ENCODE results near the gene PER1. TPM values are rescaled to one million over a fixed set of nuclear protein-coding genes. Genes with fewer than 3 reads are reported as not detected.
A peak's percentile ranks its signal among the peaks of the same experiment; 100 is the strongest.

Gene PER1
- total RNA-seq, 1 experiment from 2014 or later = 25.0 TPM

DNA sequence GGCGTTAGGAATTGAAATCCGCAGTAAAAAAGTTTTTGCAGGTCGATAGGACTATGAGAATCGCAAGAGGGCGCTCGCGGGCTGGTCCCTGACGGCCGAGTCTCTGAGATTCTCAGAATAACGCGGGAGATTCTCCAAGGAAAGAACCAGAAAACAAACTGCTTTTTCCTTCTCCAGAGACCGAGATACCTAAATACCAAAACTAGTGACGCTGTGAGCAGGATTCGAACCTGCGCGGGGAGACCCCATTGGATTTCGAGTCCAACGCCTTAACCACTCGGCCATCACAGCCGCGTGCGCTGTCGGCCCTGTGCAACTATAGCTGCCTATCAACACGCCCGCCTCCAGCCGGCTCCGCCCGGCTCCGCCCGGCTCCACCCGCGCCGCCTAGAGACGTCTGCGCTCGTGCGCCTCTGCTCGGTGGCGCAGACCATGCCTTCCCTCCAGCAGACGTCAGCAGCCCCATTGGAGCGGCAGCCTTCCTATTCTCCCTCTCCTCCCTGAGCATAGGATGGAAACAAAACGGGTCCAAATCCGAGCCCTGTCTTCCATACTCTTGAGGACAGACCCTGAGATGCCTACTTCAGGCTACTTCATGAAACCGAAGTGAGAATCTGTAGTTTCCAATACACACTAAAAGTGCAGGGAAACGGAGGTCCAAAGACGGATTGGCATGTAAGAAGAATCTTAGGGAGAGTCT lies 13.4 kb downstream of the PER1 start:
- H3K36me3 ChIP-seq (ENCODE audit: low read depth, low read length) = no peaks in the 10 kb centered on the region
- intact Hi-C loops (cut with micrococcal nuclease) = loop anchor here (1.0 to 5.0 kb wide), 5 partner anchors 9 to 83 kb away; no protein-coding TSS in a partner anchor
- POLR2A ChIA-PET (ENCODE audit: unreplicated experiment) = interaction anchor here (0.5 kb wide), 1 partner anchor 238 kb away, joined by 3 read pairs; the partner anchor contains the start of gene KRABD2
- CTCF ChIA-PET = interaction anchor here (1.0 kb wide), 1 partner anchor 20 kb away, joined by 7 read pairs; no protein-coding TSS in a partner anchor
- H2AFZ ChIP-seq (ENCODE audit: low read length) = peak overlapping the region; percentile 54
- H3K4me1 ChIP-seq (ENCODE audit: insufficient read depth, low read length) = peaks cover 6% of the 10 kb centered on the region
- peak overlapping the region; percentile 77 for H3K4me3 ChIP-seq (ENCODE audit: low read length)
- H3K9me2 ChIP-seq (replicated peaks; ENCODE audit: low read length) = no peaks in the 10 kb centered on the region
- no peaks in the 10 kb centered on the region for H4K20me1 ChIP-seq (ENCODE audit: low read length)
- no peaks in the 10 kb centered on the region for H3K27me3 ChIP-seq (ENCODE audit: low read length)
- H3K9me3 ChIP-seq (ENCODE audit: low read length) = no peaks in the 10 kb centered on the region
- H3K27ac ChIP-seq (ENCODE audit: low read length) = peak overlapping the region; percentile 75
- peak; percentile 90 for ATAC-seq
- peak overlapping the region; percentile 89 for H3K4me2 ChIP-seq (ENCODE audit: low read length)
- H3F3A ChIP-seq (ENCODE audit: low read length, unreplicated experiment) = no peaks in the 10 kb centered on the region
- H3K9ac ChIP-seq (ENCODE audit: low read length) = peak overlapping the region; percentile 73
- no peaks in the 10 kb centered on the region for H3K79me2 ChIP-seq (ENCODE audit: low read length)
- peak; percentile 97 for DNase-seq
- TSS peak; percentile 89 for BruUV-seq (replicated peaks)
- TF ChIP-seq, protein P1, sequence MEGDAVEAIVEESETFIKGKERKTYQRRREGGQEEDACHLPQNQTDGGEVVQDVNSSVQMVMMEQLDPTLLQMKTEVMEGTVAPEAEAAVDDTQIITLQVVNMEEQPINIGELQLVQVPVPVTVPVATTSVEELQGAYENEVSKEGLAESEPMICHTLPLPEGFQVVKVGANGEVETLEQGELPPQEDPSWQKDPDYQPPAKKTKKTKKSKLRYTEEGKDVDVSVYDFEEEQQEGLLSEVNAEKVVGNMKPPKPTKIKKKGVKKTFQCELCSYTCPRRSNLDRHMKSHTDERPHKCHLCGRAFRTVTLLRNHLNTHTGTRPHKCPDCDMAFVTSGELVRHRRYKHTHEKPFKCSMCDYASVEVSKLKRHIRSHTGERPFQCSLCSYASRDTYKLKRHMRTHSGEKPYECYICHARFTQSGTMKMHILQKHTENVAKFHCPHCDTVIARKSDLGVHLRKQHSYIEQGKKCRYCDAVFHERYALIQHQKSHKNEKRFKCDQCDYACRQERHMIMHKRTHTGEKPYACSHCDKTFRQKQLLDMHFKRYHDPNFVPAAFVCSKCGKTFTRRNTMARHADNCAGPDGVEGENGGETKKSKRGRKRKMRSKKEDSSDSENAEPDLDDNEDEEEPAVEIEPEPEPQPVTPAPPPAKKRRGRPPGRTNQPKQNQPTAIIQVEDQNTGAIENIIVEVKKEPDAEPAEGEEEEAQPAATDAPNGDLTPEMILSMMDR (conservative IDR thresholded peaks at IDR 0.05; ENCODE audit: low read depth, low read length) = peak; percentile 76
- no peak for TF ChIP-seq EZH2phosphoT487 (IDR thresholded peaks at IDR 0.05; ENCODE audit: borderline replicate concordance, low read length)

DNA sequence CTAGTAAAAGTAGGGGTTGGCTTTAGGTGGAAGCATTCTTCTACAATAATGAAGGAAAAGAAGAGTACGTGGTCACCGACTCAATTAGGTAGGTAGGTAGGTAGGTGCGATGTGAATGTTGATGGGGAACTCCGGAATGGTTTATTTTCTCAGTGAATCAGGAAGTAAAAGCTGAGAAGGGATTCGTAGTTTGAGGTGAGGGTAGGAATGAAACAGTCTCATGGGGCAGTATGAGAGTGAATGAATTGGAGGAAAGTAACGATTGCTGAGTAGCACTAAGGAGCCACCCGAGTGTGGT lies 13.9 kb downstream of the PER1 start:
- Histone ChIP-seq H3K9me2 (replicated peaks; ENCODE audit: low read length) (no peaks in the 10 kb centered on the region), H3K27ac (ENCODE audit: low read length) (peak overlapping the region; percentile 2; the same call in 1 of the 2 replicates), H3K79me2 (ENCODE audit: low read length) (no peaks in the 10 kb centered on the region), H3K4me2 (ENCODE audit: low read length) (peak overlapping the region; percentile 89), H2AFZ (ENCODE audit: low read length) (peak overlapping the region; percentile 72), H4K20me1 (ENCODE audit: low read length) (no peaks in the 10 kb centered on the region), H3K9me3 (ENCODE audit: low read length) (no peaks in the 10 kb centered on the region), H3K4me1 (ENCODE audit: insufficient read depth, low read length) (peaks cover 6% of the 10 kb centered on the region), H3K4me3 (ENCODE audit: low read length) (peak overlapping the region; percentile 70), H3K9ac (ENCODE audit: low read length) (peak overlapping the region; percentile 22; the same call in 1 of the 2 replicates), H3K27me3 (ENCODE audit: low read length) (no peaks in the 10 kb centered on the region), H3F3A (ENCODE audit: low read length, unreplicated experiment) (no peaks in the 10 kb centered on the region), H3K36me3 (ENCODE audit: low read depth, low read length) (no peaks in the 10 kb centered on the region)
- BruUV-seq (replicated peaks) = no TSS peak
- DNase-seq (no peak), ATAC-seq (peak; percentile 69)
- CTCF ChIA-PET = interaction anchor here (1.0 kb wide), 1 partner anchor 19 kb away, joined by 7 read pairs; no protein-coding TSS in a partner anchor
- no peak for TF ChIP-seq EZH2phosphoT487 (IDR thresholded peaks at IDR 0.05; ENCODE audit: borderline replicate concordance, low read length)
- TF ChIP-seq, protein P1 (conservative IDR thresholded peaks at IDR 0.05; ENCODE audit: low read depth, low read length) = no peak
- TF ChIP-seq EZH2 (IDR thresholded peaks at IDR 0.05; ENCODE audit: low read length, unreplicated experiment) = no peak
- intact Hi-C loops (cut with micrococcal nuclease) = loop anchor here (1.0 to 5.0 kb wide), 5 partner anchors 8 to 84 kb away; no protein-coding TSS in a partner anchor
- POLR2A ChIA-PET (ENCODE audit: unreplicated experiment) = interaction anchor here (0.6 kb wide), 1 partner anchor 35 kb away, joined by 3 read pairs; no protein-coding TSS in a partner anchor
